WTC11 (cell line): ENCODE results near the gene LARGE1. TPM values are rescaled to one million over a fixed set of nuclear protein-coding genes. Genes with fewer than 3 reads are reported as not detected.

Experiments used
- ATAC-seq: fragments of 200-7000 bp; cut with Tn5 transposase; 2 replicates; pipeline ENCODE4 v1.10.0; 2021; ENCODE audit warnings: mild to moderate bottlenecking, moderate library complexity
- CTCF ChIA-PET: fragments of 300-600 bp; sonication (Branson Sonifier 250); formaldehyde crosslinking; loops from one replicate; lab custom pipeline; 2021; ENCODE audit warnings: antibody characterized with exemption; lab: Charles Lee
- POLR2A ChIA-PET: fragments of 350-600 bp; sonication (Branson Sonifier 250); formaldehyde crosslinking; loops from one replicate; lab custom pipeline; 2021; ENCODE audit warnings: antibody characterized with exemption; lab: Charles Lee
- DNase-seq: peaks from one replicate; pipeline ENCODE4 v3.0.0; 2021; ENCODE audit warnings: low spot score
- H3K27ac Mint-ChIP-seq: 2 replicates; pipeline ENCODE4 v1.8.0; 2021; ENCODE audit warnings: mixed read lengths
- H3K27me3 Mint-ChIP-seq: 2 replicates; pipeline ENCODE4 v1.8.0; 2021; ENCODE audit warnings: low read depth, mild to moderate bottlenecking, moderate library complexity, mixed read lengths
- H3K36me3 Mint-ChIP-seq: 2 replicates; pipeline ENCODE4 v1.8.0; 2021; ENCODE audit warnings: mixed read lengths
- H3K4me1 Mint-ChIP-seq: 2 replicates; pipeline ENCODE4 v1.8.0; 2022; ENCODE audit warnings: mixed read lengths
- H3K4me3 Mint-ChIP-seq: 2 replicates; pipeline ENCODE4 v1.8.0; 2021; ENCODE audit warnings: mild to moderate bottlenecking, moderate library complexity, mixed read lengths
- H3K9me3 Mint-ChIP-seq: 2 replicates; pipeline ENCODE4 v1.8.0; 2021; ENCODE audit warnings: mixed read lengths
- GRHL2 ChIP-seq: fragments of 250-450 bp; sonication (Bioruptor Pico); IDR thresholded peaks from 2 replicates; pipeline ENCODE4 v1.8.0; 2022; ENCODE audit warnings: mild to moderate bottlenecking, moderate library complexity; ENCODE audit not compliant: insufficient replicate concordance, severe bottlenecking
- GTF2I ChIP-seq: fragments of 250-450 bp; sonication (Bioruptor Pico); conservative IDR thresholded peaks from 2 replicates; pipeline ENCODE4 v1.4.0; 2021; ENCODE audit warnings: mild to moderate bottlenecking
- NFE2L1 ChIP-seq: sonication (generic); formaldehyde crosslinking; IDR thresholded peaks from 2 replicates; pipeline ENCODE4 v1.8.1; 2023; ENCODE audit warnings: missing genetic modification reagents
- NR1H2 ChIP-seq: sonication (generic); formaldehyde crosslinking; IDR thresholded peaks from 2 replicates; pipeline ENCODE4 v1.9.0; 2021; ENCODE audit warnings: mild to moderate bottlenecking, moderate library complexity, missing genetic modification reagents
- NR2C2 ChIP-seq: sonication (generic); formaldehyde crosslinking; IDR thresholded peaks from 2 replicates; pipeline ENCODE4 v1.8.0; 2022; ENCODE audit warnings: mild to moderate bottlenecking, missing genetic modification reagents
- OVOL2 ChIP-seq: fragments of 250-450 bp; sonication (Bioruptor Pico); IDR thresholded peaks from 2 replicates; pipeline ENCODE4 v1.9.0; 2021; ENCODE audit warnings: mild to moderate bottlenecking, borderline replicate concordance
- SMAD3 ChIP-seq: sonication (generic); formaldehyde crosslinking; IDR thresholded peaks from 2 replicates; pipeline ENCODE4 v1.8.0; 2022; ENCODE audit warnings: missing genetic modification reagents, mild to moderate bottlenecking, borderline replicate concordance
- ZBTB21 ChIP-seq: sonication (generic); formaldehyde crosslinking; IDR thresholded peaks from 2 replicates; pipeline ENCODE4 v1.8.1; 2023; ENCODE audit warnings: mild to moderate bottlenecking, missing genetic modification reagents, borderline replicate concordance
- total RNA-seq: library from RNA; stranded (reverse); gene quantifications from 3 replicates; pipeline ENCODE4 v1.2.3, GENCODE V29; 2021
- TF ChIP-seq, protein P1 (sequence below): fragments of 250-450 bp; sonication (Bioruptor Pico); IDR thresholded peaks from 2 replicates; pipeline ENCODE4 v1.9.0; 2021; ENCODE audit warnings: moderate library complexity, mild to moderate bottlenecking, inconsistent platforms, borderline replicate concordance
- TF ChIP-seq, protein P2 (sequence below): sonication (generic); formaldehyde crosslinking; IDR thresholded peaks from 2 replicates; pipeline ENCODE4 v1.8.1; 2023; ENCODE audit warnings: mild to moderate bottlenecking, missing genetic modification reagents
- TF ChIP-seq, protein P3 (sequence below): sonication (generic); formaldehyde crosslinking; IDR thresholded peaks from 2 replicates; pipeline ENCODE4 v1.8.0; 2023; ENCODE audit warnings: missing genetic modification reagents, mild to moderate bottlenecking, borderline replicate concordance
- TF ChIP-seq, protein P4 (sequence below): fragments of 250-450 bp; sonication (Bioruptor Pico); IDR thresholded peaks from 2 replicates; pipeline ENCODE4 v1.9.0; 2021; ENCODE audit warnings: mild to moderate bottlenecking
- TF ChIP-seq, protein P5 (sequence below): sonication (generic); formaldehyde crosslinking; IDR thresholded peaks from 2 replicates; pipeline ENCODE4 v1.8.0; 2022; ENCODE audit warnings: mild to moderate bottlenecking, missing genetic modification reagents
- TF ChIP-seq, protein P6 (sequence below): fragments of 250-450 bp; sonication (Bioruptor Pico); IDR thresholded peaks from 2 replicates; pipeline ENCODE4 v1.9.0; 2021; ENCODE audit warnings: mild to moderate bottlenecking

LARGE1 gene
- total RNA-seq, 1 experiment from 2014 or later, result 72.6 TPM

DNA sequence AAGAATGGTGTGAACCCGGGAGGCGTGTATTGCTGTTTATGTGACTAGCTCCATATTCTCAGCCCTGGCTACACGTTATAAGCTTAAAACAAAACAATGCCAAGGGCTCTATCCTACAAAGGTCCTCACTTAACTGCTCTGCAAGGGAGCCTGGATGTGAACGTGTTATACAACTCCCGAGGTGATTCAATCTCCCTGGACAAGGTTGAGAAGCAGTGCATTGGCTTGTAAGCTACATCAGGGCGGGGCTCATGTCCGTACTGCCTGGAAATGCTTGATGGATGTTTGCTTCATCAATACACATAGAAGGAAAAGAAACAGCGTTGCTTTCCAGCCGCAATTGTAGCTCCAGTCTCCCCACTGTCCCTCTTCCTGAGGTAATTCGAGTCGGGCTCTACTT lies 605.2 kb downstream of the LARGE1 start (continued):
- TF ChIP-seq, protein P1, sequence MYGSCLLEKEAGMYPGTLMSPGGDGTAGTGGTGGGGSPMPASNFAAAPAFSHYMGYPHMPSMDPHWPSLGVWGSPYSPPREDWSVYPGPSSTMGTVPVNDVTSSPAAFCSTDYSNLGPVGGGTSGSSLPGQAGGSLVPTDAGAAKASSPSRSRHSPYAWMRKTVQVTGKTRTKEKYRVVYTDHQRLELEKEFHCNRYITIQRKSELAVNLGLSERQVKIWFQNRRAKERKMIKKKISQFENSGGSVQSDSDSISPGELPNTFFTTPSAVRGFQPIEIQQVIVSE (CRISPR knock-in tag), result no peak
- TF ChIP-seq, all 79 proteins: peak for 0

DNA sequence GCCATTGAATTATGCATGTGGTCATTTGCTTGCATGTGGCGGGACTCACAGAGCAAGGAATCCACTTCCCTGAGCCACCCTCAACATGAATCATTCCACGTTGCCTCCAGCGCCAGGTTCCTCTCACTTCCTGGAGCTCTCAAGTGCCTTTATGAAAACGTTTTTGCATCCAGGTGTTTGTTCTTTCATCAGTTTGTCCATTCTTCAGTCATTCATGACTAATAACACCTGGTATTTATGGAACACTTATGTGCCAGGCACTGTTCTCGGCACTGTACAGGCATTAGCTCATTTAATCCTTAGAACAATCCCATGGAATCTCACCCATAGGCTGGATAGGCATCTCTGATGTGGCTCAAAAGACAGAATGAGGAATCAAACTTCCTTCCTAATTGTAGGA lies 606.0 kb downstream of the LARGE1 start:
- Mint-ChIP-seq H3K27ac (no peak overlapping the region), H3K27me3 (no peaks in the 10 kb centered on the region)

DNA sequence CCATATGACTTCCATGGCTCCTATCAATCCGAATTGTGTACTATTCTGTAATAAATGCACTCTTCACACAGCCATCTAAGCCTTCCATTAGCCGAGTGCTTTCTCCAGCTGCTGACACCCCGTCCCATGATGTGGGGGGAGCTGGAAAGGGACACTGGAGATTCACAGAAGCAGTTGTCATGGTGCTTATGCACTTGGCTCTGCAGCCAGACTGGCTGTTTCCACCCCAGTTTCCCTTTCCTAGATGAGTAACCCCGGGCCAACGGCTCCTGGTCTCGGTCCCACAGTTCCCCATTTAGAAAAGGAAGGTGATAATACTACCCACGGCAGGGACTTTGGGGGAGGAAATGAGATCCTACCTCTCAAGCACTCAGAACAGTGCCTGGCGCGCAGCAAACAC lies 617.2 kb downstream of the LARGE1 start:
- peaks cover 4% of the 10 kb centered on the region for H3K4me1 Mint-ChIP-seq
- no peak overlapping the region for H3K4me3 Mint-ChIP-seq
- peaks cover under 1% of the 10 kb centered on the region; the same call in 1 of the 2 replicates for H3K36me3 Mint-ChIP-seq
- no peaks in the 10 kb centered on the region for H3K27me3 Mint-ChIP-seq
- no peaks in the 10 kb centered on the region for H3K9me3 Mint-ChIP-seq
- DNase-seq (no peak), ATAC-seq (no peak)
- H3K27ac Mint-ChIP-seq, result no peak overlapping the region
- POLR2A ChIA-PET, result no interaction called here
- CTCF ChIA-PET, result interaction anchor here (0.7 to 2.5 kb wide), 4 partner anchors 163 to 233 kb away, joined by 3 to 15 read pairs (median 4); no protein-coding TSS in a partner anchor
- TF ChIP-seq, protein P2, sequence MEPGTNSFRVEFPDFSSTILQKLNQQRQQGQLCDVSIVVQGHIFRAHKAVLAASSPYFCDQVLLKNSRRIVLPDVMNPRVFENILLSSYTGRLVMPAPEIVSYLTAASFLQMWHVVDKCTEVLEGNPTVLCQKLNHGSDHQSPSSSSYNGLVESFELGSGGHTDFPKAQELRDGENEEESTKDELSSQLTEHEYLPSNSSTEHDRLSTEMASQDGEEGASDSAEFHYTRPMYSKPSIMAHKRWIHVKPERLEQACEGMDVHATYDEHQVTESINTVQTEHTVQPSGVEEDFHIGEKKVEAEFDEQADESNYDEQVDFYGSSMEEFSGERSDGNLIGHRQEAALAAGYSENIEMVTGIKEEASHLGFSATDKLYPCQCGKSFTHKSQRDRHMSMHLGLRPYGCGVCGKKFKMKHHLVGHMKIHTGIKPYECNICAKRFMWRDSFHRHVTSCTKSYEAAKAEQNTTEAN (CRISPR knock-in tag), result no peak
- TF ChIP-seq, protein P3, sequence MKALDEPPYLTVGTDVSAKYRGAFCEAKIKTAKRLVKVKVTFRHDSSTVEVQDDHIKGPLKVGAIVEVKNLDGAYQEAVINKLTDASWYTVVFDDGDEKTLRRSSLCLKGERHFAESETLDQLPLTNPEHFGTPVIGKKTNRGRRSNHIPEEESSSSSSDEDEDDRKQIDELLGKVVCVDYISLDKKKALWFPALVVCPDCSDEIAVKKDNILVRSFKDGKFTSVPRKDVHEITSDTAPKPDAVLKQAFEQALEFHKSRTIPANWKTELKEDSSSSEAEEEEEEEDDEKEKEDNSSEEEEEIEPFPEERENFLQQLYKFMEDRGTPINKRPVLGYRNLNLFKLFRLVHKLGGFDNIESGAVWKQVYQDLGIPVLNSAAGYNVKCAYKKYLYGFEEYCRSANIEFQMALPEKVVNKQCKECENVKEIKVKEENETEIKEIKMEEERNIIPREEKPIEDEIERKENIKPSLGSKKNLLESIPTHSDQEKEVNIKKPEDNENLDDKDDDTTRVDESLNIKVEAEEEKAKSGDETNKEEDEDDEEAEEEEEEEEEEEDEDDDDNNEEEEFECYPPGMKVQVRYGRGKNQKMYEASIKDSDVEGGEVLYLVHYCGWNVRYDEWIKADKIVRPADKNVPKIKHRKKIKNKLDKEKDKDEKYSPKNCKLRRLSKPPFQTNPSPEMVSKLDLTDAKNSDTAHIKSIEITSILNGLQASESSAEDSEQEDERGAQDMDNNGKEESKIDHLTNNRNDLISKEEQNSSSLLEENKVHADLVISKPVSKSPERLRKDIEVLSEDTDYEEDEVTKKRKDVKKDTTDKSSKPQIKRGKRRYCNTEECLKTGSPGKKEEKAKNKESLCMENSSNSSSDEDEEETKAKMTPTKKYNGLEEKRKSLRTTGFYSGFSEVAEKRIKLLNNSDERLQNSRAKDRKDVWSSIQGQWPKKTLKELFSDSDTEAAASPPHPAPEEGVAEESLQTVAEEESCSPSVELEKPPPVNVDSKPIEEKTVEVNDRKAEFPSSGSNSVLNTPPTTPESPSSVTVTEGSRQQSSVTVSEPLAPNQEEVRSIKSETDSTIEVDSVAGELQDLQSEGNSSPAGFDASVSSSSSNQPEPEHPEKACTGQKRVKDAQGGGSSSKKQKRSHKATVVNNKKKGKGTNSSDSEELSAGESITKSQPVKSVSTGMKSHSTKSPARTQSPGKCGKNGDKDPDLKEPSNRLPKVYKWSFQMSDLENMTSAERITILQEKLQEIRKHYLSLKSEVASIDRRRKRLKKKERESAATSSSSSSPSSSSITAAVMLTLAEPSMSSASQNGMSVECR (CRISPR knock-in tag), result no peak
- TF ChIP-seq, protein P4, sequence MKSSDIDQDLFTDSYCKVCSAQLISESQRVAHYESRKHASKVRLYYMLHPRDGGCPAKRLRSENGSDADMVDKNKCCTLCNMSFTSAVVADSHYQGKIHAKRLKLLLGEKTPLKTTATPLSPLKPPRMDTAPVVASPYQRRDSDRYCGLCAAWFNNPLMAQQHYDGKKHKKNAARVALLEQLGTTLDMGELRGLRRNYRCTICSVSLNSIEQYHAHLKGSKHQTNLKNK (CRISPR knock-in tag), result no peak
- TF ChIP-seq OVOL2, result no peak
- TF ChIP-seq NR1H2 (CRISPR knock-in tag), result no peak
- TF ChIP-seq ZBTB21 (CRISPR knock-in tag), result no peak
- TF ChIP-seq, protein P5, sequence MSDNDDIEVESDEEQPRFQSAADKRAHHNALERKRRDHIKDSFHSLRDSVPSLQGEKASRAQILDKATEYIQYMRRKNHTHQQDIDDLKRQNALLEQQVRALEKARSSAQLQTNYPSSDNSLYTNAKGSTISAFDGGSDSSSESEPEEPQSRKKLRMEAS, result no peak
- TF ChIP-seq SMAD3 (CRISPR knock-in tag), result no peak

More for the DNA sequence above, 606.0 kb downstream of the LARGE1 start:
- TF ChIP-seq GTF2I (CRISPR knock-in tag) (no peak), NFE2L1 (CRISPR knock-in tag) (no peak), GRHL2 (no peak), NR2C2 (no peak), ZBTB21 (CRISPR knock-in tag) (no peak)
- TF ChIP-seq, protein P6, sequence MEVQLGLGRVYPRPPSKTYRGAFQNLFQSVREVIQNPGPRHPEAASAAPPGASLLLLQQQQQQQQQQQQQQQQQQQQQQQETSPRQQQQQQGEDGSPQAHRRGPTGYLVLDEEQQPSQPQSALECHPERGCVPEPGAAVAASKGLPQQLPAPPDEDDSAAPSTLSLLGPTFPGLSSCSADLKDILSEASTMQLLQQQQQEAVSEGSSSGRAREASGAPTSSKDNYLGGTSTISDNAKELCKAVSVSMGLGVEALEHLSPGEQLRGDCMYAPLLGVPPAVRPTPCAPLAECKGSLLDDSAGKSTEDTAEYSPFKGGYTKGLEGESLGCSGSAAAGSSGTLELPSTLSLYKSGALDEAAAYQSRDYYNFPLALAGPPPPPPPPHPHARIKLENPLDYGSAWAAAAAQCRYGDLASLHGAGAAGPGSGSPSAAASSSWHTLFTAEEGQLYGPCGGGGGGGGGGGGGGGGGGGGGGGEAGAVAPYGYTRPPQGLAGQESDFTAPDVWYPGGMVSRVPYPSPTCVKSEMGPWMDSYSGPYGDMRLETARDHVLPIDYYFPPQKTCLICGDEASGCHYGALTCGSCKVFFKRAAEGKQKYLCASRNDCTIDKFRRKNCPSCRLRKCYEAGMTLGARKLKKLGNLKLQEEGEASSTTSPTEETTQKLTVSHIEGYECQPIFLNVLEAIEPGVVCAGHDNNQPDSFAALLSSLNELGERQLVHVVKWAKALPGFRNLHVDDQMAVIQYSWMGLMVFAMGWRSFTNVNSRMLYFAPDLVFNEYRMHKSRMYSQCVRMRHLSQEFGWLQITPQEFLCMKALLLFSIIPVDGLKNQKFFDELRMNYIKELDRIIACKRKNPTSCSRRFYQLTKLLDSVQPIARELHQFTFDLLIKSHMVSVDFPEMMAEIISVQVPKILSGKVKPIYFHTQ (CRISPR knock-in tag), result no peak
- TF ChIP-seq, protein P3 (CRISPR knock-in tag), result no peak
- CTCF ChIA-PET, result interaction anchor here (1.3 kb wide), 1 partner anchor 12 kb away, joined by 4 read pairs; no protein-coding TSS in a partner anchor
- POLR2A ChIA-PET, result no interaction called here
- DNase-seq (no peak), ATAC-seq (no peak)
- Mint-ChIP-seq H3K9me3 (no peaks in the 10 kb centered on the region), H3K4me3 (no peak overlapping the region), H3K36me3 (peaks cover 13% of the 10 kb centered on the region; the same call in 1 of the 2 replicates), H3K4me1 (no peaks in the 10 kb centered on the region)
